Common myeloid progenitor, CD34-positive (primary cell): ENCODE measurements around the gene SYCE3.
A peak's percentile ranks its signal among the peaks of the same experiment; 100 is the strongest.

ENCODE experiments used
- CTCF ChIA-PET: fragments of 350-600 bp; sonication (Branson Sonifier 250); formaldehyde crosslinking; loops from one replicate; lab custom pipeline; 2021; ENCODE audit warnings: antibody characterized with exemption; lab: Charles Lee
- POLR2A ChIA-PET: fragments of 350-600 bp; sonication (Branson Sonifier 250); formaldehyde crosslinking; loops from one replicate; lab custom pipeline; 2021; ENCODE audit warnings: antibody characterized with exemption; lab: Charles Lee
- DNase-seq, 3 donors: peaks; one replicate each; pipeline versions ENCODE4 v3.0.0 to v3.0.0-alpha.2; 2013
- H3K27ac ChIP-seq, 2 experiments: 1 replicate in 1 of 2; 2 replicates in 1 of 2; pipeline ENCODE4 v1.7.0; 2013; ENCODE audit warnings: inconsistent platforms in 2 of 2, low read length in 2 of 2, mild to moderate bottlenecking in 2 of 2, low read depth in 1 of 2, moderate library complexity in 1 of 2; ENCODE audit not compliant: severe bottlenecking in 2 of 2, insufficient read depth in 1 of 2, poor library complexity in 1 of 2
- H3K27me3 ChIP-seq, 5 experiments: replicated peaks in 2 of 5; 1 replicate in 3 of 5; 2 replicates in 2 of 5; pipeline versions ENCODE4 v1.6.1 to v1.7.0; 2013; ENCODE audit warnings: low read length in 4 of 5, mild to moderate bottlenecking in 2 of 5, moderate library complexity in 2 of 5, inconsistent platforms in 1 of 5; ENCODE audit not compliant: insufficient read depth in 5 of 5, control insufficient read depth in 4 of 5
- H3K36me3 ChIP-seq, 4 experiments: 1 replicate in 2 of 4; 2 replicates in 2 of 4; pipeline versions ENCODE4 v1.6.1 to v1.7.0; 2013; ENCODE audit warnings: low read length in 3 of 4, control low read depth in 1 of 4, mild to moderate bottlenecking in 1 of 4; ENCODE audit not compliant: control insufficient read depth in 4 of 4, insufficient read depth in 4 of 4
- H3K4me1 ChIP-seq, 4 experiments: 1 replicate in 3 of 4; 2 replicates in 1 of 4; pipeline versions ENCODE4 v1.6.1 to v1.7.1; 2013; ENCODE audit warnings: low read length in 3 of 4, mild to moderate bottlenecking in 3 of 4, control low read depth in 1 of 4, inconsistent platforms in 1 of 4, moderate library complexity in 1 of 4; ENCODE audit not compliant: control insufficient read depth in 4 of 4, insufficient read depth in 4 of 4; ENCODE audit errors: control extremely low read depth in 1 of 4
- H3K4me3 ChIP-seq, 7 experiments: 1 replicate in 4 of 7; 2 replicates in 3 of 7; pipeline versions ENCODE4 v1.5.1 to v1.7.0; 2013; ENCODE audit warnings: mild to moderate bottlenecking in 7 of 7, low read length in 6 of 7, moderate library complexity in 6 of 7, inconsistent platforms in 2 of 7, low read depth in 2 of 7, control low read depth in 1 of 7; ENCODE audit not compliant: insufficient read depth in 4 of 7, control insufficient read depth in 1 of 7; ENCODE audit errors: extremely low read depth in 1 of 7
- H3K9me3 ChIP-seq, 5 experiments: 1 replicate in 4 of 5; 2 replicates in 1 of 5; pipeline versions ENCODE4 v1.6.1 to v1.7.1; 2013; ENCODE audit warnings: low read length in 4 of 5, mild to moderate bottlenecking in 2 of 5, inconsistent platforms in 1 of 5, low read depth in 1 of 5, moderate library complexity in 1 of 5; ENCODE audit not compliant: control insufficient read depth in 4 of 5, insufficient read depth in 2 of 5; ENCODE audit errors: control extremely low read depth in 1 of 5
- WGBS: methylation state at CpG from one replicate; pipeline ENCODE4 v1.1.5; 2013; ENCODE audit not compliant: insufficient coverage; 5-methylcytosine and 5-hydroxymethylcytosine counted together

Gene SYCE3

DNA sequence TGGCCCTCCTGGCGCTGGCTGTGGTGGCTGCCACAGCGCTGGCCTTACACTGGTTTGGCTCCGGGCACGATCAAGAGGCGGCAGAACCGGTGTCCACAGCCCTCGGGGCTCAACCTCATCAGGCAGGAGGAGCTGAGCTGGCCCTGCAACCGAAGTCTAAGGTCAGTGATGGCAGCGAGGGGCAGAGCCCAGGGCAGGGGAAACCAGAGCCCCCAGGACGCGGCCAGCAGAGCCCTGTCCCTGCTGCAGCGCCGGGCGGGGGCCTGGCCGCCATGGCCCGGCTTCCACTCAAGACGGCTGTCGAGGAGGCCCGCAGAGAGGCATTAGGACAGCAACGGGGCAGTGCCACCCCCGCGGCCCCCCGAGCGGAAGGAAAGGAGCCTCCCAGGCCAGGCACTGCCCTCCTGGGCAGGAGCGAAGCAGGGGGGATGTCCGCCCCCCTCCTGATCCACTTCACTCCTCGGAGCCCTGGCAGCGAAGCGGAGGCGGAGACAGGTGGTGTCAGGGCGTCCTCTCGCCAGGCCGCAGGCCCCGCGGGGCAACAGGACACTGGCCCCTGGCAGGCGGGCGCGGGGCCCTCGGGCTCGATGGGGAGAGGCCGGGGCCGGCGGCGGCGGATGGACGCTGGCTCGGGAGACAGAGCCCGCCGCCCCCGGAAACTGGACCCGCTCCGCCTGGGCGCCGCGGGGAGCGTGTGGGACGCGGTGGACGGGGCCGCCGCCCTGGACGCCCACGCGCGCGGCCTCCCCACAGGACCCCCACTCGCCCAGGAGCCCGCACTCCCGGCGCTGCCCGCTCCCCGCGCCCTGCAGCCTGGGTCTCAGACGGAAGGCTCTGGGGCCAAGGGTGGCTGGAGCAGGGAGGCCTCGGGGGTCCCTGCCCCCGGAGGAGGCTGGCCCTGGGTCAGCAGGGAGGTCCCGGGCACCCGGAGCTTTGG lies 16.1 kb downstream of the SYCE3 start:
- H3K4me1 ChIP-seq = peaks cover 0 to 56% (median 50%) of the 10 kb centered on the region in 4 experiments
- DNase-seq = no peak
- no peaks in the 10 kb centered on the region for H3K36me3 ChIP-seq
- no peak overlapping the region for H3K4me3 ChIP-seq
- WGBS = 78% methylated on average over 57 of the region's 78 CpGs
- H3K27me3 ChIP-seq = peaks cover 0 to 30% (median 0%) of the 10 kb centered on the region in 5 experiments
- CTCF ChIA-PET = interaction anchor here (1.1 to 2.1 kb wide), 9 partner anchors 9 to 94 kb away, joined by 3 to 21 read pairs (median 6); partner anchors contain the start of genes SCO2 and SYCE3
- H3K27ac ChIP-seq = no peak overlapping the region
- POLR2A ChIA-PET = no interaction called here
- no peaks in the 10 kb centered on the region for H3K9me3 ChIP-seq

DNA sequence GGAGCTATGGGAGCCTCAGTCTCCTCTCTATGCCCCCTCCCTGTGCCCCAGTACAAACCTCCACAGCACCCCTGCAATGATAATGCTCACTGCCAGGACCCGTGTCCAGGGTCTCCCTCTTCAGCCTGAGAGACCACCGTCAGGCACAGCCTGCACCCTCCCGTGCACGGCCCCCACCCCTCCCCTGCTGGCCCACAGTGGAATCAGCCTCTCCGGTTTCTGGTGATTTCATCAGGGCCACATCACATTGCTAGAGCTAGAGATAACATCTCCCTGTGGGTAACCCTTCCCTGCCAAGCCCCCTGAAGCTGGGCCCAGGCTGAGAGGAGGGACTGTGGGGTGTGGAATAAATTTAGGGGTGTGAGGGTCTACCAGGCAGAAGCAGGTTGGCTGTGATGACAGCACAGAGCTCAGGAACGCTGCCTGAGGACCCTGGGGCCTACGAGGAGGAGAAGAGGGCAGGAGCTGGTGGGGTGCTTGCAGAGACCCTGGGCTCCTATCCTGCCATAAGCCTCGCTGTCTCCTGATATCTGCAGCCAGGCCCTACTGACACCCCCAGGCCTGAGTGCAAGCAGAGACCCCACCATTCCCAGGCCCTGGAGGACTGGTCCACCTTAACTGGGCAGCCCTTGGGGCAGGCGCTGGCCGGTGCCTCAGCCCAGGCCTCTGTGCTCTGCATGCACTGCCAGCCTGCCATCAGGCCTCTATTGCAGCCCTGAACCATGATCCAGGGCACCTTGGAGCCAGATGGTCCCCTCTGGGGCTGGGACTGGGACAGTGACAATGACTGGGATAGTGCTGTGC lies 17.0 kb downstream of the SYCE3 start, which contains the start of gene KLHDC7B:
Gene KLHDC7B (plus strand): TSS at position 378 of the 804 bp plus-strand sequence. CDS start 345 bp downstream, at position 723.
- ChIA-PET CTCF (interaction anchor here (1.0 to 2.1 kb wide), 7 partner anchors 10 to 54 kb away, joined by 3 to 21 read pairs (median 5); partner anchors contain the start of gene SCO2), POLR2A (interaction anchor here (0.6 kb wide), 1 partner anchor 38 kb away, joined by 3 read pairs; the partner anchor contains the start of genes LMF2 and NCAPH2)
- no peaks in the 10 kb centered on the region for H3K36me3 ChIP-seq
- H3K27me3 ChIP-seq = peaks cover 0 to 30% (median 0%) of the 10 kb centered on the region in 5 experiments
- WGBS = 45% methylated on average over 8 of the region's 10 CpGs
- peak within 1 kb of the TSS in 2 of 7 experiments; percentile 40 to 57 for H3K4me3 ChIP-seq
- H3K9me3 ChIP-seq = no peaks in the 10 kb centered on the region
- peak in 2 of 3 donors; percentile 73 to 77 for DNase-seq
- H3K27ac ChIP-seq = no peak within 1 kb of the TSS
- peaks cover 2 to 64% (median 56%) of the 10 kb centered on the region in 4 experiments for H3K4me1 ChIP-seq

DNA sequence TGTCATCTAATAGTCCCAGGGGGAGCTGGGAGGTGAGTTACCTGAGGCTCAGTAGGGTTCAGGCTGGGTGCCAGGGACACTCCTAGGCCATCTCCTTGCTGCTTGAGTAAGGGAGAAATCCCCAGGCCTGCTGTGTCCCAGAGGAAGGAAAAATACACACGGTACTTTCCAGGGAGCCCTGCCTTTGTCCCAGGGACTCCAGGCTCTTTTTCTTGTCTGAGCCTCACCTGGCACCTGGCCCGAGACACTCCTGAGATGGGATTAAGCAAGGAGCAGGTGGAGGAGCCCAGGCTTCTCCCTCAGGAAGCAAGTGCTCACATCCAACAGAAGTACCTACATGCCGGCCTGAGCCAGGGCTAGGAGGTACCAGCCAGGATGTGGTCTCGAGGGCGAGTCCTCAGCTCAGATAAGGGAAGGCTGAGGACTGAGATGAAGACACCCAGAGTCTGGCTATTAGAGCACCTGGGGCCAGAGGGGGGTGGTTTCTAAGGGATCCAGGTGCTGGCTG lies 17.9 kb downstream of the SYCE3 start:
- WGBS = 30% methylated on average over 4 of the region's 5 CpGs
- H3K27me3 ChIP-seq = peaks cover 0 to 30% (median 0%) of the 10 kb centered on the region in 5 experiments
- CTCF ChIA-PET = interaction anchor here (1.0 to 2.1 kb wide), 7 partner anchors 9 to 55 kb away, joined by 3 to 21 read pairs (median 5); partner anchors contain the start of gene SCO2
- H3K4me3 ChIP-seq = peak overlapping the region in 2 of 7 experiments; percentile 40 to 57
- no peak overlapping the region for H3K27ac ChIP-seq
- DNase-seq = peak in 1 of 3 donors; percentile 45
- POLR2A ChIA-PET = interaction anchor here (1.0 kb wide), 1 partner anchor 19 kb away, joined by 4 read pairs; no protein-coding TSS in a partner anchor
- peaks cover 5 to 72% (median 62%) of the 10 kb centered on the region in 4 experiments for H3K4me1 ChIP-seq
- no peaks in the 10 kb centered on the region for H3K36me3 ChIP-seq
- no peaks in the 10 kb centered on the region for H3K9me3 ChIP-seq

DNA sequence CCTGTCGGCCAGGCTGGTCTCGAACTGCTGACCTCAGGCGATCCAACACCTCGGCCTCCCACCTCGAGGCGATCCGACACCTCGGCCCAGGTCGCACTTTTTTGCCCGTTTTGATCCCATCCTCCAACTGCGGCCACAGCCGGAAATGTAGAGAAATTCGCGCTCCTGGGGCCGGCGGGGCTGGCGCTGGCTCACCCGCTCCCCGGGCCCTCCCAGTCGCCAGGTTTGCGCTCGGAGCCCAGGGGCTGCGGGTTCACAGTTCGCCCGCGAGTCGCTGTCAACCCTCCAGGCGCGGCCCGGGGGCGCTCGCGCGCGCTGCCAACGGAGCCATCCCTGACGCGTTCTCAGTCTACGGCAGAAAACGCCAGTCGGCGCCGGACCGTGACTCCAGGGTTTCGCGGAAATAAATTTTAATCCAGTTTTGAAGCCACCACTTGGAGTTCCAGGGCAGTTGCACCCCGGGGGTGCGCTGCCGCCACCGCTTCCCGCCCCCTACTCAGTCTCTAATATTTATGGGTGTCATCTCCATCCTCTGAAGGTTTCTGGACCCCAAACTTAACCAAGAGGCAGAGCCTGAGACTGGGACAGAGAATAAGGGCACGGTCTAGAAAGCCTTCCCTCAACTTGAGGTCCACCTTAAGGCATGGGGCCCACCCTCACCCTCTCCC lies 18.5 kb downstream of the SYCE3 start:
- CTCF ChIA-PET = interaction anchor here (1.0 to 2.1 kb wide), 7 partner anchors 9 to 56 kb away, joined by 3 to 21 read pairs (median 5); partner anchors contain the start of gene SCO2
- Histone ChIP-seq H3K4me3 (peak overlapping the region in 5 of 7 experiments; percentile 3 to 57 (median 40)), H3K4me1 (peaks cover 8 to 75% (median 61%) of the 10 kb centered on the region in 4 experiments), H3K27ac (no peak overlapping the region), H3K9me3 (no peaks in the 10 kb centered on the region), H3K36me3 (no peaks in the 10 kb centered on the region), H3K27me3 (peaks cover 0 to 28% (median 0%) of the 10 kb centered on the region in 5 experiments)
- 4% methylated on average over 46 of the region's 52 CpGs for WGBS
- POLR2A ChIA-PET = interaction anchor here (1.0 kb wide), 1 partner anchor 18 kb away, joined by 4 read pairs; no protein-coding TSS in a partner anchor
- peak; percentile 84 to 86 (median 85) for DNase-seq

DNA sequence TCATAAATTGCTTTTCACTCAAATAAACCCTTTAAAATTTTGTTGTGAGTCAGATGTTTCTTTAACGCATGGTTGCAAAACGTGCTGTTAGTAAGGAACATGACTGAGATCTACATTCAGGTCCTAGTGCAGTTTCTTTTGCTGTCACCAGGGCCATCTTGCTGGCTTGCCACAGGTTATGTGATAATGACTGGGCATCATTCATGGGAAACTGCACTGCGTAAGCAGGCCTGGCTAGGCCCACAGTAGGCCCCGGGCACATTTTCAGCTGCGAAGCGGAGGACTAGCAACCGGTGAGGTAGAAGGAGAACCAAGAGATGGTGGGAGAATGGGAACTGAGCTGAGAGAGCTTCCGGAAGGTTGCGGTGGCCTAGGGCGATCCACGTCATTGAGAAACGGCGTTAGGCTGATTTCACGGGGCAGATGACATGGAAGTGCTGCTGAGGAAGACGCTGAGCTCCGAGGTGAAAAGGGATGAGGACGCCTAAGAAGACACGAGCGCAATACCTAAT lies 20.2 kb downstream of the SYCE3 start:
- POLR2A ChIA-PET = no interaction called here
- 96% methylated on average over 15 of the region's 19 CpGs for WGBS
- Histone ChIP-seq H3K4me3 (no peak overlapping the region), H3K4me1 (peaks cover 13 to 74% (median 61%) of the 10 kb centered on the region in 4 experiments), H3K27ac (no peak overlapping the region), H3K27me3 (peaks cover 0 to 14% (median 0%) of the 10 kb centered on the region in 5 experiments), H3K36me3 (no peaks in the 10 kb centered on the region), H3K9me3 (no peaks in the 10 kb centered on the region)
- DNase-seq = peak in 1 of 3 donors; percentile 52
- CTCF ChIA-PET = interaction anchor here (0.7 to 1.0 kb wide), 3 partner anchors 14 to 24 kb away, joined by 3 read pairs; partner anchors contain the start of gene SCO2
